GM12872 (cell line): ENCODE results near the gene MGA.

ENCODE experiments used
- TF ChIP-seq, protein P1 (sequence below): IDR thresholded peaks from 3 replicates; pipeline ENCODE4 v1.5.1; 2011; ENCODE audit warnings: low read depth, mild to moderate bottlenecking, low read length, moderate library complexity; ENCODE audit not compliant: insufficient read depth

MGA gene

DNA sequence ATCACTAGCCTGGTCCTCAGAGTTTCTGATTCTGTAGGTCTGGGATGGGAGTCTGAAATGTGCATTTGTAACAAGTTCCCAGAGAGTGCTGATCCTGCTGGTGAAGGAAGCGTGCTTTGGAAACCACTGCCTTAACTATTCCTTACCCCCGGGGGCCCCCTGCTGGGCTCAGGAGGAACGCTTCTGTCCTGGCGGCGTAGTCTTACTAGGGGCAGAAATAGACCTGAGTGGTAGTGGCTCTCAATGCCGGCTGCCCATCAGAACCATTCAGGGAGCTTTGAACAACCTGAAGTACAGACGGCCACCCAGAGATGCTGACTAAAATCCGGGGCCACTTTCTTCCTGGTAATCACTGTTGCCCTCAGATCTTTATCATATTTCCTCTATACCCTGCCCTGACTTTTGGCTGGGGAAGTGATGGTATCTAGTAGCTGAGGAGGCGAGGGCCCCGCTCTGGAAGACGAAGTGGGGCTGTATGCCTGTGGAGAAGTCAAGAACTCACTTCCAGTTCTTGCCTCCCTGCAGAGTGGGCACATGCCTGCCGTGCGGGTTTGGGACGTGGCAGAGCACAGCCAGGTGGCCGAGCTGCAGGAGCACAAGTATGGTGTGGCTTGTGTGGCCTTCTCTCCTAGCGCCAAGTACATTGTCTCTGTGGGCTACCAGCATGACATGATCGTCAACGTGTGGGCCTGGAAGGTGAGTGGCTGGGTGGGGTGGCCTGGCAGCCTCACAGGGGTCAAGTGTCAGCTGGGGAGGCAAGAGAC lies 151.4 kb downstream of the MGA start:
- TF ChIP-seq, protein P1, sequence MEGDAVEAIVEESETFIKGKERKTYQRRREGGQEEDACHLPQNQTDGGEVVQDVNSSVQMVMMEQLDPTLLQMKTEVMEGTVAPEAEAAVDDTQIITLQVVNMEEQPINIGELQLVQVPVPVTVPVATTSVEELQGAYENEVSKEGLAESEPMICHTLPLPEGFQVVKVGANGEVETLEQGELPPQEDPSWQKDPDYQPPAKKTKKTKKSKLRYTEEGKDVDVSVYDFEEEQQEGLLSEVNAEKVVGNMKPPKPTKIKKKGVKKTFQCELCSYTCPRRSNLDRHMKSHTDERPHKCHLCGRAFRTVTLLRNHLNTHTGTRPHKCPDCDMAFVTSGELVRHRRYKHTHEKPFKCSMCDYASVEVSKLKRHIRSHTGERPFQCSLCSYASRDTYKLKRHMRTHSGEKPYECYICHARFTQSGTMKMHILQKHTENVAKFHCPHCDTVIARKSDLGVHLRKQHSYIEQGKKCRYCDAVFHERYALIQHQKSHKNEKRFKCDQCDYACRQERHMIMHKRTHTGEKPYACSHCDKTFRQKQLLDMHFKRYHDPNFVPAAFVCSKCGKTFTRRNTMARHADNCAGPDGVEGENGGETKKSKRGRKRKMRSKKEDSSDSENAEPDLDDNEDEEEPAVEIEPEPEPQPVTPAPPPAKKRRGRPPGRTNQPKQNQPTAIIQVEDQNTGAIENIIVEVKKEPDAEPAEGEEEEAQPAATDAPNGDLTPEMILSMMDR, result peak; percentile 94

DNA sequence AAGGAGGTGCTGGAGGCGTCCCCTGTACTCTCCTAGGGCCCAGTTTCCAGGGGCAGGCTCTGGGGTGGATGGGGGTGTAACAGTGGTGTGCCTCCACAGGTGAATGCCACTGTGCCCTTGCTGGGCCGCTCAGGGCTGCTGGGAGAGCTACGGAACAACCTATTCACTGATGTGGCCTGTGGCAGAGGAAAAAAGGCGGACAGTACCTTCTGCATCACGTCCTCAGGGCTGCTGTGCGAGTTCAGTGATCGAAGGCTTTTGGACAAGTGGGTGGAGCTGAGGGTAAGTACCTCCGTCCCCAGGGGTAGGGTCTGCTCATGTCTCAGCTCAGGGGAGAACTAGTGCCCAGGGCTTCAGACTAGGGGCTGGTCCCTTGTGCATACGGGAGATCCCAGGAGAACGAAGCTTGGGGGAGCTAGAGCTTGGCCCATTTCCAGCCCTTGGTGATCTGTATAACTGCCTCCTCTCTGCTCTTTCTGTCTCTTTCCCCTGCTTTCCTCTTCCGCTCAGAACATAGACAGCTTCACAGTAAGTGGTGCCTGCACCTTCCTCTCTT lies 152.7 kb downstream of the MGA start:
- TF ChIP-seq, protein P1, result no peak

DNA sequence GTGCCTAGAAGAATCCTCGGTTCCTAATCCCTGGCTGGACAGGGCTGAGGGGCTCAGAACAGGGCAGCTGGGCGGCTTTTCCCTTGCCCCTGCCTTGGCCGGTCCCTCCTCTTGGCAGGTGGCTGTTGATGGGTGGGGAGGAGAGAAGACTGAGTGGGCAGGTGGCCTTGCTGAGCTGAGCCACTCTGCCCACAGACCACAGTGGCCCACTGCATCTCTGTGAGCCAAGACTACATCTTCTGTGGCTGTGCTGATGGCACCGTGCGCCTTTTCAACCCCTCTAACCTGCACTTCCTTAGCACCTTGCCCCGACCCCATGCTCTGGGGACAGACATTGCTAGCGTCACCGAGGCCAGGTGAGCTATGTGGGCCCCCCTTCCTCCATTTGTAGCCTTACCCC lies 153.2 kb downstream of the MGA start:
- TF ChIP-seq, protein P1, result no peak

DNA sequence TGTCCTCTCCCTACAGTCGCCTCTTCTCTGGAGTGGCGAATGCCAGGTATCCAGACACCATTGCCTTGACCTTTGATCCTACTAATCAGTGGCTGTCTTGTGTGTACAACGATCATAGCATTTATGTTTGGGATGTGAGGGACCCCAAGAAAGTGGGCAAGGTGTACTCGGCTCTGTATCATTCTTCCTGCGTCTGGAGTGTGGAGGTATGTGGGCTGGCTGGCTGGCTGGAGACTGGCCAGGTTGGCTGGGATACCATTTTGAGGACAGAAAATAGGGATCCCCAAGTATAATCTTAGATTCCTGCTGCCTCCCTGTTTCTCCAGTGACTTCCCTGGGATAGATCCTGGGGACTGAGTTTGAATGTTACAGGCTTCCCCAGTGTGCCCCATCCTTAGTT lies 154.3 kb downstream of the MGA start:
- TF ChIP-seq, protein P1, result no peak

DNA sequence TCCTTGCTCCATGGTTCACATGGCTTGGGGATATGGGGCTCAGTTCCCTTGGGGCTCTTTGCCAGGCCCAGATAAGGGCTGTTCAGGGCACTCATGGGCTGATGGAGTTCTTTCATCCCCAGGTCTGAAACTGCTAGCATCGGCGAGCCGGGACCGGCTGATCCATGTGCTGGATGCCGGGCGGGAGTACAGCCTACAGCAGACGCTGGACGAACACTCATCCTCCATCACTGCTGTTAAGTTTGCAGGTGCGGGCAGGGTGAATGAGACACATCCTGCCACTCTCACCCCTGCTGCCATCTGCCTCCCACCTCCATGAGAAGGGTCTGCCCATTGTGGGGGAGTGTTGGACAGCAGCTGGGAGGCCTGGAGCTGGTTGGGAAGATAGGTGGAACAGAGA lies 156.6 kb downstream of the MGA start:
- TF ChIP-seq, protein P1, result no peak

DNA sequence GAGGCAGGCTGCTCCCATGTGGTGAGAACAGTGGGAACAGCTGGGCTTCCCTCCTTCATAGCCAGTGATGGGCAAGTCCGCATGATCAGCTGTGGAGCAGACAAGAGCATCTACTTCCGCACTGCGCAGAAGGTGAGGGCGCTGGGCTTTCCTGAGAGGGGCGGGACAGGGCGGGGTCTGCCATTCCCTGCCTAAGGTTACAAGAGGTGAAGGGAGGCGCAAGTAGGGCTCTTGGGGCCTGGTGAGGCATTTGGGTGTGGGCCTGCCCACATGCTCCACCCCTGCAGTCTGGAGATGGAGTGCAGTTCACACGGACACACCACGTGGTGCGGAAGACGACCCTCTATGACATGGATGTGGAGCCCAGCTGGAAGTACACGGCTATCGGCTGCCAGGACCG lies 157.1 kb downstream of the MGA start:
- TF ChIP-seq, protein P1, result no peak

DNA sequence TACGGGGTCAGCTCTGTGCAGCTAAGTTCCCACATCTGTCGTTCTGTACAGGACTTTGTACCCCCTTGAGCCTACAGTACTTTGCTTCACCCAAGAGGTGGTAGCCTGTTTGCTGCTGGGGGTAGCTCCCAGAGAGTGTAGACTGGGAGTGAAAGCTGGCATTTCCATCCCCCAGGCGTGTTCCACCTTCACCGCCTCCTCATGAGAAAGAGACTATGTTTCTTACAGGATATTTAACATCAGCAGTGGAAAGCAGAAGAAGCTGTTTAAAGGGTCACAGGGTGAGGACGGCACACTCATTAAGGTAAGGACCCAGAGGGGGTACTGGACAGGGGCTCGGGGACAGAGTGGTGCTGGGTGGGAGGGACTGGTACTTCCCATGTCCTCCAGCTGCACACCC lies 157.6 kb downstream of the MGA start:
- TF ChIP-seq, protein P1, result no peak
